ENCODE measurements around the gene EEF1E1. TPM values are rescaled to one million over a fixed set of nuclear protein-coding genes. Genes with fewer than 3 reads are reported as not detected.

EEF1E1 gene
- total and polyA plus RNA-seq, 9 of the 15 experiments (the other 6 are each of a cell fraction or from before 2014, with no cell fraction given): 135 to 1,355 (median 327) TPM

DNA sequence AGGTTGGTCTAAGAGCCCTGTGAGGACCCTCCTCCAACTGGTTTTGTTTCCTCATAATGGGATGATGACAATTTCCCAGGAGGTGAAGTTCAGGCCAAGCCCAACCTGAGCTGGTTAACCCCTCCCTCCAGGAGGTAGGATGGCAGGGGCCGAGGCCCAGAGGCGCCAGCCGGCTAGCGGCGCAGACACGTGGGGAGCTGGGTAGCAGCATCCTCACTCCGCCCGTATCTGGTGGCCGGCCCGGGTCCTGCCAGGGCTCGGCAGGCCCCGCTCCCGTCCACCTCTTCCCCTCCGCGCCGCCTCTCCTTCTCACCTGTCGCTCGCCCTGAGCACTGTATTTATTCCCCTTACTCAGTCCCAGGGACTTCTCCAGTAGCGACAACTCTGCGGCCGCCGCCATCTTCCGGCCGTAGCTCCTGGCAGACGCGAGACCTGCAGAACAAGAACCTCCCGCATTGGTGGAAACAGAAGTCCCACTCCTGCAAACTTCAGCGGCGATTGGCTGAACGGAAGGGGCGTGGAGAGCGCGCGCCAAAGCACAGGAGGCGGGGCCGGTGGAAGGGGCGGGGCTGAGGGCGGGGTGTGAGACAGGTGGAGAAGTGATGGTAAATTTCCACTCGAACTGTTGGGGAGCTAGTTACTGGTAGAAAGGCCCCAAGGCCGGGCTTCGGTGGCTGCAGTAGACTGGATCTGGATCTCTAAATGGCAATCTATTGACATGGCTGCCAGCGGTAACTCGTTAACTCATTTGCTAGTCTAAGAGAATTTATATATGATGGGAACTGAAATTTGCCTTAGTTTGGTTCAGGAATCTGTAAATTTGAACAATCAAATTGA, at the start of gene EEF1E1 (continued):
- TF ChIP-seq, protein P1, sequence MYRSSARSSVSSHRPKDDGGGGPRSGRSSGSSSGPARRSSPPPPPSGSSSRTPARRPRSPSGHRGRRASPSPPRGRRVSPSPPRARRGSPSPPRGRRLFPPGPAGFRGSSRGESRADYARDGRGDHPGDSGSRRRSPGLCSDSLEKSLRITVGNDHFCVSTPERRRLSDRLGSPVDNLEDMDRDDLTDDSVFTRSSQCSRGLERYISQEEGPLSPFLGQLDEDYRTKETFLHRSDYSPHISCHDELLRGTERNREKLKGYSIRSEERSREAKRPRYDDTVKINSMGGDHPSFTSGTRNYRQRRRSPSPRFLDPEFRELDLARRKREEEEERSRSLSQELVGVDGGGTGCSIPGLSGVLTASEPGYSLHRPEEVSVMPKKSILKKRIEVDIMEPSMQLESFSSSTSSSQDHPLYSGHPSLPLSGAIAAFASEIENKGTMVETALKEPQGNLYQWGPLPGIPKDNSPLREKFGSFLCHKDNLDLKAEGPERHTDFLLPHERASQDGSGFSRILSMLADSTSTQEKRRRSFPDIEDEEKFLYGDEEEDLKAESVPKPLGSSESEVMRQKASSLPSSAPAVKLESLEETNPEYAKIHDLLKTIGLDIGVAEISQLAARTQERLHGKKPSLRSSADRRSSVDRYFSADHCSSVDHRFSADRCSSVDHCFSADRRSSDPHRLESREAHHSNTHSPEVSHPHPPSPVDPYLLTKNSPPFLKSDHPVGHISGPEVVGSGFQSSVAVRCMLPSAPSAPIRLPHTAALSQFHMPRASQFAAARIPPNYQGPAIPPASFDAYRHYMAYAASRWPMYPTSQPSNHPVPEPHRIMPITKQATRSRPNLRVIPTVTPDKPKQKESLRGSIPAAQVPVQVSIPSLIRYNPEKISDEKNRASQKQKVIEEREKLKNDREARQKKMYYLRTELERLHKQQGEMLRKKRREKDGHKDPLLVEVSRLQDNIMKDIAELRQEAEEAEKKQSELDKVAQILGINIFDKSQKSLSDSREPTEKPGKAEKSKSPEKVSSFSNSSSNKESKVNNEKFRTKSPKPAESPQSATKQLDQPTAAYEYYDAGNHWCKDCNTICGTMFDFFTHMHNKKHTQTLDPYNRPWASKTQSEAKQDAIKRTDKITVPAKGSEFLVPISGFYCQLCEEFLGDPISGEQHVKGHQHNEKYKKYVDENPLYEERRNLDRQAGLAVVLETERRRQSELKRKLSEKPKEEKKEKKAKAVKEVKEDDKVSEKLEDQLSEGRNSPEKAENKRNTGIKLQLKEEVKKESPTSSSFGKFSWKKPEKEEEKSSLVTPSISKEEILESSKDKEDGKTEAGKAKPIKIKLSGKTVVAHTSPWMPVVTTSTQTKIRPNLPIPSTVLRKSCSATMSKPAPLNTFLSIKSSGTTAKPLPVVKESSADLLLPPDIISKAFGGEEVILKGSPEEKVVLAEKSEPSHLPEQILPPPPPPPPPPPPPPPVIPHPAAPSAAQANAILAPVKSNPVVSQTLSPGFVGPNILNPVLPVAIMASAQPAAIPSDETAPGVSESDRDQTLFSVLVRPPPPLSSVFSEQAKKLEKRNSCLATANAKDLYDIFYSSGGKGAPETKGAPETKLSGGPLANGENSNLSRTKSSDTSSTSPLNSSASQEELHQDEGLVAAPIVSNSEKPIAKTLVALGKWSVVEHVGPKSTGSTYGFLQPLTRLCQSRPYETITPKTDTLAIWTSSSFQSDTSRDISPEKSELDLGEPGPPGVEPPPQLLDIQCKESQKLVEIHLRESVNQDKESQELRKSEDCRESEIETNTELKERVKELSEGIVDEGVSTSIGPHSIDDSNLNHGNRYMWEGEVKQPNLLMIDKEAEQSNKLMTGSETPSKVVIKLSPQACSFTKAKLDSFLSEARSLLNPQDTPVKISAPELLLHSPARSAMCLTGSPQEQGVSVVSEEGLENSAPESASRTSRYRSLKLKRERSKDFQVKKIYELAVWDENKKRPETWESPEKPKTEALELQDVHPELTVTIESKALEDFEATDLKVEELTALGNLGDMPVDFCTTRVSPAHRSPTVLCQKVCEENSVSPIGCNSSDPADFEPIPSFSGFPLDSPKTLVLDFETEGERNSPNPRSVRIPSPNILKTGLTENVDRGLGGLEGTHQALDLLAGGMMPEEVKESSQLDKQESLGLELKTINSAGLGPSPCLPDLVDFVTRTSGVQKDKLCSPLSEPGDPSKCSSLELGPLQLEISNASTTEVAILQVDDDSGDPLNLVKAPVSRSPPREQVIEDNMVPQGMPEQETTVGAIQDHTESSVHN (IDR thresholded peaks at IDR 0.05; ENCODE audit: borderline replicate concordance in 1 of 2, low read depth in 1 of 2): no peak
- no peak for TF ChIP-seq RFX5 (IDR thresholded peaks at IDR 0.05; ENCODE audit: low read depth, low read length)
- TF ChIP-seq PTRF (tag; IDR thresholded peaks at IDR 0.05): no peak
- peak; percentile 56 for TF ChIP-seq HNRNPLL (IDR thresholded peaks at IDR 0.05; ENCODE audit: low read depth, low read length, poor library complexity, severe bottlenecking)
- TF ChIP-seq ZNF12 (CRISPR knock-in tag; IDR thresholded peaks at IDR 0.05): no peak
- TF ChIP-seq TAF9B (IDR thresholded peaks at IDR 0.05; ENCODE audit: partially characterized antibody): peak; percentile 88
- no peak for TF ChIP-seq SMARCB1 (IDR thresholded peaks at IDR 0.05; ENCODE audit: insufficient read length, low read depth)
